GM12865 (cell line): ENCODE results near the gene ADGRG2.
"Not testable (repeated sequence)": the region's sequence is repeated elsewhere in the genome, so short reads cannot be mapped to it uniquely, and the experiment has no call there.

Experiments
- DNase-seq: peaks from one replicate; pipeline ENCODE4 v3.0.0; 2010; ENCODE audit warnings: low read depth
- H3K4me3 ChIP-seq: 2 replicates; pipeline ENCODE4 v1.5.1; 2011; ENCODE audit warnings: mild to moderate bottlenecking, low read depth, low read length, control low read depth
- CTCF ChIP-seq: IDR thresholded peaks from 2 replicates; pipeline ENCODE4 v1.5.1; 2011; ENCODE audit warnings: low read length, control low read depth, low read depth, inconsistent platforms; ENCODE audit not compliant: insufficient read depth; ENCODE audit errors: missing control alignments

The ADGRG2 gene

GRCh38 chrX:18981124-18981807 is 141.0 kb downstream of the ADGRG2 start:
- no peak for DNase-seq

DNA sequence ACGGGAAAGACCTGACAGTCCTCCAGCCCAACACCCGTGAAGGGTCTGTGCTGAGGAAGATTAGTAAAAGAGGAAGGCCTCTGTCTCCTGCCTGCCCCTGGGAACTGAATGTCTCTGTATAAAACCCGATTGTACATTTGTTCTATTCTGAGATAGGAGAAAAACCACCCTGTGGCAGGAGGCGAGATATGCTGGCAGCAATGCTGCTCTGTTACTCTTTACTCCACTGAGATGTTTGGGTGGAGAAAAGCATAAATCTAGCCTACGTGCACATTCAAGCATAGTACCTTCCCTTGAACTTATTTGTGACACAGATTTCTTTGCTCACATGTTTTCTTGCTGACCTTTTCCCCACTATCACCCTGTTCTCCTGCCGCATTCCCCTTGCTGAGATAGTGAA is 142.0 kb downstream of the ADGRG2 start:
- not testable (repeated sequence) for DNase-seq, H3K4me3 ChIP-seq

More at GRCh38 chrX:18981124-18981807, 141.0 kb downstream of the ADGRG2 start:
- no peak for TF ChIP-seq CTCF
- no peak overlapping the region for H3K4me3 ChIP-seq

DNA sequence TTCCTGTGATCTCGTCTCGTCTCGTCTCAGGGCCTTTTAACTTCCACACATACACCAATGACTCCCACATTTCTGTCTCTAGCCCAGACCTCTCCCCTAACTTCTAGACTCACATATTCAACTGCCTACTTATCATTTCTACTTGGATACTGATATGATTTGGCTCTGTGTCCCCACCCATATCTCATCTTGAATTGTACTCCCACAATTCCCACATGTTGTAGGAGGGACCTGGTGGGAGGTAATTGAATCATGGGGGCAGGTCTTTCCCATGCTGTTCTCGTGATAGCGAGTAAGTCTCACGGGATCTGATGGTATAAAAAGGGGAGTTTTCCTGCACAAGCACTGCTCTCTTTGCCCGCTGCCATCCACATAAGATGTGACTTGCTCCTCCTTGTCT is 147.3 kb downstream of the ADGRG2 start:
- no peak for DNase-seq
- H3K4me3 ChIP-seq, result no peak overlapping the region
- TF ChIP-seq CTCF, result no peak

DNA sequence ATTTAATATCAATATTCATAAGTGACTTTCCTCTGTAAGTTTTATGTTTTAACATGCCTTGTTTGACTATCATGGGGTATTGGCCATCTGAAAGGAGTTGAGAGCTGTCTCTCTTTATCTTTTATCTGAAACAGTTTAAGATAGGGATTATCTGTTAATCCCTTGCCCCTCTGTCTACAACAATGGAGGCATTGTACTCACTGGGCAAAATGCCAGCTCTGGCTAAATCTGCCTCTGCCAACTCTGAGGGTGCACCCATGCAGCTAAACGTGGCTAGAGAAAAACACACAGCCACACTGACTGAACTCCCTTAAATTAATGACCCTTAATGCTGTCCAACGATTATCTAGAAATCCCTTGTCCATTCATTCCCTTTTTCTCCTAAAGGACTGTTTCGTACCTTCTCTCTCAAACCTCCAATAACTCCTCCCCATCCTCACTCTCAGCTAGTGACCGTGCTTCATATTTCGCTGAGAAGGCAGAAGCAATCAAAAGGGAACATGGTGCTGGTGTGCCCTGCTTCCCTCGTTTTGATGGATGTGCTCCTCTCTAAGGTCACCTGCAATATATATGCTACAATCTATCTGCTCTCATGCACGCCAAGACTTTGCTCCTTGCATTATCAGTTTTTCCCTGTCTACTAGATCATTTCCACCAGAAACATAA is 148.6 kb downstream of the ADGRG2 start:
- DNase-seq, result no peak
- H3K4me3 ChIP-seq, result no peak overlapping the region
- no peak for TF ChIP-seq CTCF

GRCh38 chrX:18971506-18971905 is 150.8 kb downstream of the ADGRG2 start:
- H3K4me3 ChIP-seq, result no peak overlapping the region
- DNase-seq, result no peak
- no peak for TF ChIP-seq CTCF

DNA sequence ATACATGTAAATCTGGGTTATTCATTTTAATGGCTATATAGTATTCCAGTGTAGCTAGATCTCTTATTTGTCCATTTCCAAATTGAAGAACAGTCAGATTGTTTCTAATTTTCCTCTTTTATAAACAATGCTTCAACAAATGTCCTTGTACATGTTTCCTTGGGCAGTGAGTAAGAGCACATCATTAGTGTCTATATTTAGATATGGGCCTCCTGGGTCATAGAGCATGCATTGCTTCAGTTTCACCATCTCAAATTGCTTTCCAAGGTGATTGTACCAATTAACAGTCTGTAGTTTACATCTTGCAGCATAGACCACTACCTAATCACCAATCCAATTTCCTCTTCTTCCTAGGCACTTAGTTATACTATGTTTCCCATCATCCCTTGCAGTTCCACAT is 151.8 kb downstream of the ADGRG2 start:
- no peak overlapping the region for H3K4me3 ChIP-seq
- TF ChIP-seq CTCF, result no peak
- DNase-seq, result no peak

GRCh38 chrX:18966624-18967023 is 155.6 kb downstream of the ADGRG2 start:
- no peak overlapping the region for H3K4me3 ChIP-seq
- DNase-seq, result no peak
- no peak for TF ChIP-seq CTCF
